Gastrocnemius medialis (tissue), 4 donors: ENCODE data around the gene GNB1L.

Source experiments
- CTCF ChIP-seq, 5 experiments: fragments of 450-650 bp in 3 of 5; fragments of 200-600 bp in 2 of 5; sonication (generic) in 2 of 5; IDR thresholded peaks in 4 of 5; conservative IDR thresholded peaks in 1 of 5; 1 replicate in 4 of 5; 2 replicates in 1 of 5; pipeline ENCODE4 v1.5.1; 2016 to 2019; ENCODE audit warnings: antibody characterized with exemption in 5 of 5, mild to moderate bottlenecking in 3 of 5, moderate library complexity in 3 of 5
- POLR2A ChIP-seq, 2 donors: fragments of 450-650 bp; IDR thresholded peaks; one replicate each; pipeline ENCODE4 v1.6.1; 2017; ENCODE audit warnings: antibody characterized with exemption in 2 of 2, mild to moderate bottlenecking in 2 of 2, moderate library complexity in 2 of 2

- TF ChIP-seq CTCF (IDR thresholded peaks at IDR 0.05 in 4 of 5, conservative IDR thresholded peaks at IDR 0.05 in 1 of 5) (no peak), POLR2A (IDR thresholded peaks at IDR 0.05) (no peak)
Observed at GRCh38 chr22:19733755-19734154, 120.9 kb downstream of the GNB1L start.
